ENCODE results near the gene KIAA1958.

KIAA1958 gene

GRCh38 chr9:112486221-112487007 is at the start of gene KIAA1958:
Gene KIAA1958, plus strand, starts transcription at chr9:112486827. Its CDS starts 87,254 bp downstream, at chr9:112574081.
- no peak for FAIRE-seq

- no peak for FAIRE-seq
These were observed 49.2 kb upstream of the KIAA1958 start for GRCh38 chr9:112437406-112437805.

- no peak for FAIRE-seq
These were observed 47.5 kb upstream of the KIAA1958 start for GRCh38 chr9:112439171-112439570.

- FAIRE-seq = no peak
These were observed 46.8 kb upstream of the KIAA1958 start for GRCh38 chr9:112439825-112440224.

GRCh38 chr9:112443200-112443599 is 43.4 kb upstream of the KIAA1958 start:
- no peak for FAIRE-seq

GRCh38 chr9:112443636-112444035 is 43.0 kb upstream of the KIAA1958 start:
- no peak for FAIRE-seq

- FAIRE-seq = no peak
These were observed 41.4 kb upstream of the KIAA1958 start for GRCh38 chr9:112445196-112445595.

- FAIRE-seq = no peak
These were observed 40.5 kb upstream of the KIAA1958 start for GRCh38 chr9:112446080-112446479.

GRCh38 chr9:112446526-112446925 is 40.1 kb upstream of the KIAA1958 start:
- FAIRE-seq = no peak

GRCh38 chr9:112447283-112447761 is 39.3 kb upstream of the KIAA1958 start:
- no peak for FAIRE-seq

GRCh38 chr9:112462855-112463254 is 23.8 kb upstream of the KIAA1958 start:
- FAIRE-seq = no peak

GRCh38 chr9:112465352-112465751 is 21.3 kb upstream of the KIAA1958 start:
- no peak for FAIRE-seq

GRCh38 chr9:112472996-112473395 is 13.6 kb upstream of the KIAA1958 start:
- FAIRE-seq = no peak

- FAIRE-seq = no peak
These were observed 12.6 kb upstream of the KIAA1958 start for GRCh38 chr9:112473986-112474385.

GRCh38 chr9:112475318-112475717 is 11.3 kb upstream of the KIAA1958 start:
- FAIRE-seq = no peak

- no peak for FAIRE-seq
These were observed 9.3 kb upstream of the KIAA1958 start for GRCh38 chr9:112477330-112477729.

GRCh38 chr9:112479221-112479620 is 7.4 kb upstream of the KIAA1958 start:
- no peak for FAIRE-seq

GRCh38 chr9:112484607-112485006 is 2.0 kb upstream of the KIAA1958 start:
- FAIRE-seq = no peak

GRCh38 chr9:112485574-112485973 is 1.1 kb upstream of the KIAA1958 start:
- FAIRE-seq = no peak

- FAIRE-seq = no peak
These were observed 576 bp downstream of the KIAA1958 start for GRCh38 chr9:112487008-112487798.

- no peak for FAIRE-seq
These were observed 1.2 kb downstream of the KIAA1958 start for GRCh38 chr9:112487799-112488340.

GRCh38 chr9:112489039-112489546 is 2.5 kb downstream of the KIAA1958 start:
- FAIRE-seq = no peak

- FAIRE-seq = no peak
These were observed 3.4 kb downstream of the KIAA1958 start for GRCh38 chr9:112489876-112490666.

Measured in TTC549 (cell line).